Measurements from ENCODE around the gene TMEM44. TPM values are rescaled to one million over a fixed set of nuclear protein-coding genes. Genes with fewer than 3 reads are reported as not detected.

TMEM44 gene
- total RNA-seq, 1 experiment from 2014 or later = 8.3 TPM

- no peak for DNase-seq (ENCODE audit: unreplicated experiment)
- no peaks in the 10 kb centered on the region for H3K9me3 Mint-ChIP-seq (ENCODE audit: unreplicated experiment)
- TF ChIP-seq CTCF (IDR thresholded peaks at IDR 0.05; ENCODE audit: unreplicated experiment) = no peak
- BruUV-seq (replicated peaks) = no TSS peak
- no peaks in the 10 kb centered on the region for H3K27me3 Mint-ChIP-seq (ENCODE audit: insufficient read depth, unreplicated experiment)
- POLR2A ChIA-PET = interaction anchor here (0.8 to 4.8 kb wide), 10 partner anchors 9 to 869 kb away, joined by 3 to 64 read pairs (median 12); partner anchors contain the start of genes ACAP2, FAM43A, PPP1R2 and XXYLT1
- CTCF ChIA-PET = interaction anchor here (1.1 to 6.0 kb wide), 6 partner anchors 9 to 597 kb away, joined by 3 to 66 read pairs (median 18); partner anchors contain the start of gene XXYLT1
- no peak overlapping the region for H3K4me3 Mint-ChIP-seq (ENCODE audit: unreplicated experiment)
- H3K36me3 Mint-ChIP-seq (ENCODE audit: insufficient read depth, unreplicated experiment) = peaks cover 10% of the 10 kb centered on the region
- peaks cover 22% of the 10 kb centered on the region for H3K4me1 Mint-ChIP-seq (ENCODE audit: insufficient read depth, unreplicated experiment)
- intact Hi-C loops (cut with micrococcal nuclease) = no loop called here
- no peak overlapping the region for H3K27ac Mint-ChIP-seq (ENCODE audit: low read depth, unreplicated experiment)
Observed at GRCh38 chr3:194673761-194674160, 40.5 kb upstream of the TMEM44 start.

DNA sequence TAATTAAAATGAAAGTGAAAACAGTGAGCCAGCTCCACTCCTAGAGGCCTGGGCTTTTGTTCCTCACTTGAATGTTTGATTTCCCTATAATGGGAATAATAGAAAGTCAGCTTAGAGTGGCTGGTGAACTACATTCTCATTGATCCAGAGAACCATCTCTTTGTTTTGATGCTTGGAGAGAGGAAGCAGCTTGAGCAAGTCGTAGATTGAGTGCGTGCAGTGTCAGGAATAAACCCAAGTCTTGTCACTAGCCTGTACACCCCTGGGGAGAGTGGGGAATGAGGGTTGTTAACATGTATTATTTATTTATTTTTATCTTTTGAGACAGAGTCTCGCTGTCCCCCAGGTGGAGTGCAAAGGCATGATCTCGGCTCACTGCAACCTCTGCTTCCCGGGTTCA lies 39.7 kb upstream of the TMEM44 start:
- peaks cover 16% of the 10 kb centered on the region for H3K36me3 Mint-ChIP-seq (ENCODE audit: insufficient read depth, unreplicated experiment)
- no peak for TF ChIP-seq CTCF (IDR thresholded peaks at IDR 0.05; ENCODE audit: unreplicated experiment)
- H3K9me3 Mint-ChIP-seq (ENCODE audit: unreplicated experiment) = no peaks in the 10 kb centered on the region
- CTCF ChIA-PET = interaction anchor here (0.5 to 6.0 kb wide), 15 partner anchors 10 to 869 kb away, joined by 3 to 66 read pairs (median 3); partner anchors contain the start of gene XXYLT1
- POLR2A ChIA-PET = interaction anchor here (0.6 to 4.8 kb wide), 25 partner anchors 10 to 870 kb away, joined by 3 to 64 read pairs (median 7); partner anchors contain the start of genes ACAP2, FAM43A, PPP1R2 and TMEM44
- H3K4me1 Mint-ChIP-seq (ENCODE audit: insufficient read depth, unreplicated experiment) = peaks cover 22% of the 10 kb centered on the region
- peak overlapping the region; percentile 97 for H3K27ac Mint-ChIP-seq (ENCODE audit: low read depth, unreplicated experiment)
- no peaks in the 10 kb centered on the region for H3K27me3 Mint-ChIP-seq (ENCODE audit: insufficient read depth, unreplicated experiment)
- no peak for DNase-seq (ENCODE audit: unreplicated experiment)
- TSS peak; percentile 91 for BruUV-seq (replicated peaks)
- peak overlapping the region; percentile 99 for H3K4me3 Mint-ChIP-seq (ENCODE audit: unreplicated experiment)
- intact Hi-C loops (cut with micrococcal nuclease) = no loop called here

GRCh38 chr3:194671900-194672808 lies 38.9 kb upstream of the TMEM44 start, which contains the start of gene LSG1:
TSS of gene LSG1 (minus strand) at chr3:194672191. CDS start at chr3:194672162, 29 bp downstream.
- ChIA-PET CTCF (interaction anchor here (0.5 to 6.0 kb wide), 27 partner anchors 10 to 870 kb away, joined by 3 to 66 read pairs (median 4); partner anchors contain the start of gene XXYLT1), POLR2A (interaction anchor here (0.5 to 4.8 kb wide), 36 partner anchors 10 to 1078 kb away, joined by 3 to 64 read pairs (median 4); partner anchors contain the start of genes ACAP2, APOD, FAM43A and PPP1R2)
- peak; percentile 94 for DNase-seq (ENCODE audit: unreplicated experiment)
- Mint-ChIP-seq H3K4me1 (ENCODE audit: insufficient read depth, unreplicated experiment) (peaks cover 22% of the 10 kb centered on the region), H3K9me3 (ENCODE audit: unreplicated experiment) (no peaks in the 10 kb centered on the region), H3K36me3 (ENCODE audit: insufficient read depth, unreplicated experiment) (peaks cover 16% of the 10 kb centered on the region), H3K4me3 (ENCODE audit: unreplicated experiment) (peak within 1 kb of the TSS; percentile 99), H3K27ac (ENCODE audit: low read depth, unreplicated experiment) (peak within 1 kb of the TSS; percentile 97), H3K27me3 (ENCODE audit: insufficient read depth, unreplicated experiment) (no peaks in the 10 kb centered on the region)
- intact Hi-C loops (cut with micrococcal nuclease) = loop anchor here (1.0 kb wide), 1 partner anchor 588 kb away; no protein-coding TSS in a partner anchor
- TF ChIP-seq CTCF (IDR thresholded peaks at IDR 0.05; ENCODE audit: unreplicated experiment) = no peak
- no TSS peak for BruUV-seq (replicated peaks)

DNA sequence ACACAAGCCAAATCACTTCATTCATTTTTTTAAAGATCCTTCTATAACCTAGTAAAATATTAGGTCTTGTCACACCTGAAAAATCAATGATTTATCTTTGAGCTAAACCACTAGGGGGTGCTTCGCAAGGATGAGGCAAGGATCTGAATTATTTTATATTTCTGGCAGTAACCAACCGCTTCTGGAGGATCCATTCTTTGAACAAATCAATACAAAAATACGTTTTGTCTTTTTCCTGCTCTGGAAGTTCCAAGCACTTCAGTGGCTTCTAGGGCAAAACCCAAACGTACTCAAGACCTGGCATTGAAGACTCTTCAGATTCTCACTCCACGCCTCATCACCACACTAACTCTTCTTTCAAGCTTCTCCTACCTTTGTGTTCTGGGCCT lies 38.3 kb upstream of the TMEM44 start:
- Mint-ChIP-seq H3K27me3 (ENCODE audit: insufficient read depth, unreplicated experiment) (no peaks in the 10 kb centered on the region), H3K36me3 (ENCODE audit: insufficient read depth, unreplicated experiment) (peaks cover 16% of the 10 kb centered on the region), H3K27ac (ENCODE audit: low read depth, unreplicated experiment) (peak overlapping the region; percentile 97), H3K9me3 (ENCODE audit: unreplicated experiment) (no peaks in the 10 kb centered on the region), H3K4me1 (ENCODE audit: insufficient read depth, unreplicated experiment) (peaks cover 22% of the 10 kb centered on the region), H3K4me3 (ENCODE audit: unreplicated experiment) (peak overlapping the region; percentile 99)
- DNase-seq (ENCODE audit: unreplicated experiment) = peak; percentile 45
- ChIA-PET CTCF (interaction anchor here (0.6 to 6.0 kb wide), 24 partner anchors 11 to 862 kb away, joined by 3 to 66 read pairs (median 4); partner anchors contain the start of gene XXYLT1), POLR2A (interaction anchor here (0.8 to 4.8 kb wide), 24 partner anchors 11 to 1078 kb away, joined by 3 to 64 read pairs (median 6); partner anchors contain the start of genes ACAP2, APOD, FAM43A and PPP1R2)
- BruUV-seq (replicated peaks) = TSS peak; percentile 61
- peak; percentile 55 for TF ChIP-seq CTCF (IDR thresholded peaks at IDR 0.05; ENCODE audit: unreplicated experiment)
- intact Hi-C loops (cut with micrococcal nuclease) = loop anchor here (1.0 kb wide), 1 partner anchor 589 kb away; no protein-coding TSS in a partner anchor
